H1 (cell line): Measurements from ENCODE around the gene TTC8. TPM values are rescaled to one million over a fixed set of nuclear protein-coding genes. Genes with fewer than 3 reads are reported as not detected.

Experiments used
- CTCF ChIA-PET: fragments of 300-600 bp; sonication (Branson Sonifier 250); formaldehyde crosslinking; loops from one replicate; lab custom pipeline; 2021; ENCODE audit not compliant: partially characterized antibody; lab: Charles Lee
- POLR2A ChIA-PET: fragments of 300-600 bp; sonication (Branson Sonifier 250); formaldehyde crosslinking; loops from one replicate; lab custom pipeline; 2021; ENCODE audit warnings: inconsistent platforms; ENCODE audit not compliant: partially characterized antibody; lab: Charles Lee
- DNase-seq, 2 experiments: peaks; one replicate each; pipeline versions ENCODE4 v3.0.0 to v3.0.0-alpha.2; 2010 to 2022; ENCODE audit warnings: low spot score in 2 of 2, low read depth in 1 of 2, mixed read lengths in 1 of 2
- FAIRE-seq: peaks from 2 replicates; lab custom pipeline; 2011; peaks lifted over from hg19 to GRCh38; lab: Jason Lieb, UNC
- H2AFZ ChIP-seq: 2 replicates; pipeline ENCODE4 v1.8.1; 2012; ENCODE audit warnings: low read length, inconsistent platforms
- H2AK5ac ChIP-seq: 2 replicates; pipeline ENCODE4 v1.6.1; 2013; ENCODE audit warnings: low read depth, low read length
- H2BK120ac ChIP-seq: replicated peaks from 2 replicates; pipeline ENCODE3; 2013; ENCODE audit warnings: low read depth, low read length, inconsistent platforms
- H2BK12ac ChIP-seq: 2 replicates; pipeline ENCODE4 v1.6.1; 2013; ENCODE audit warnings: low read depth, low read length
- H2BK15ac ChIP-seq: 2 replicates; pipeline ENCODE4 v1.6.1; 2013; ENCODE audit warnings: low read length
- H2BK20ac ChIP-seq: 2 replicates; pipeline ENCODE4 v1.6.1; 2013; ENCODE audit warnings: low read length
- H2BK5ac ChIP-seq: 2 replicates; pipeline ENCODE4 v1.6.1; 2013; ENCODE audit warnings: low read depth, low read length
- H3K14ac ChIP-seq: 2 replicates; pipeline ENCODE4 v1.6.1; 2013; ENCODE audit warnings: inconsistent platforms; ENCODE audit not compliant: insufficient read length
- H3K18ac ChIP-seq: 2 replicates; pipeline ENCODE4 v1.6.1; 2013; ENCODE audit warnings: low read length; ENCODE audit errors: extremely low read depth
- H3K23ac ChIP-seq: 2 replicates; pipeline ENCODE4 v1.6.1; 2013; ENCODE audit warnings: inconsistent platforms; ENCODE audit not compliant: insufficient read length
- H3K23me2 ChIP-seq: 2 replicates; pipeline ENCODE4 v1.6.1; 2013; ENCODE audit warnings: low read depth, low read length
- H3K27ac ChIP-seq: 2 replicates; pipeline ENCODE4 v1.6.1; 2011; ENCODE audit warnings: low read depth, low read length, inconsistent platforms
- H3K27me3 ChIP-seq, 4 experiments: replicated peaks in 1 of 4; 1 replicate in 1 of 4; 2 replicates in 3 of 4; pipeline versions ENCODE4 v1.6.1 to v1.8.1; 2011 to 2013; ENCODE audit warnings: low read length in 3 of 4, mild to moderate bottlenecking in 3 of 4, inconsistent platforms in 2 of 4, mixed read lengths in 2 of 4, moderate library complexity in 1 of 4; ENCODE audit not compliant: control insufficient read depth in 3 of 4, insufficient read depth in 3 of 4; ENCODE audit errors: extremely low read depth in 1 of 4
- H3K36me3 ChIP-seq, 4 experiments: 2 replicates each; pipeline versions ENCODE4 v1.6.1 to v1.8.1; 2011 to 2013; ENCODE audit warnings: mild to moderate bottlenecking in 4 of 4, low read length in 3 of 4, moderate library complexity in 2 of 4, control low read depth in 1 of 4, inconsistent platforms in 1 of 4; ENCODE audit not compliant: insufficient read depth in 4 of 4, control insufficient read depth in 2 of 4
- H3K4ac ChIP-seq: replicated peaks from 2 replicates; pipeline ENCODE3; 2013; ENCODE audit warnings: low read length, low read depth, mixed read lengths, inconsistent platforms; ENCODE audit not compliant: insufficient read length
- H3K4me1 ChIP-seq, 4 experiments: replicated peaks in 1 of 4; 1 replicate in 1 of 4; 2 replicates in 3 of 4; pipeline versions ENCODE4 v1.6.1 to v1.8.1; 2011 to 2013; ENCODE audit warnings: low read length in 3 of 4, inconsistent platforms in 2 of 4, mixed read lengths in 1 of 4; ENCODE audit not compliant: insufficient read depth in 4 of 4, control insufficient read depth in 3 of 4
- H3K4me2 ChIP-seq, 2 experiments: 2 replicates each; pipeline versions ENCODE4 v1.6.1 to v1.8.1; 2011 to 2013; ENCODE audit warnings: low read depth in 2 of 2, low read length in 2 of 2, control low read depth in 1 of 2, inconsistent platforms in 1 of 2, mild to moderate bottlenecking in 1 of 2; ENCODE audit not compliant: insufficient read depth in 1 of 2
- H3K4me3 ChIP-seq, 4 experiments: fragments of 200-600, 300-600 bp in 1 of 4; sonication (generic), shearing (Covaris generic), sonication (Bioruptor Twin) in 1 of 4; 2 replicates each; pipeline versions ENCODE4 v1.5.1 to v1.8.1; 2011 to 2016; ENCODE audit warnings: low read length in 4 of 4, low read depth in 3 of 4, control low read depth in 2 of 4, inconsistent platforms in 2 of 4, mild to moderate bottlenecking in 2 of 4, mixed read lengths in 1 of 4, moderate library complexity in 1 of 4; ENCODE audit not compliant: insufficient read depth in 2 of 4; ENCODE audit errors: extremely low read depth in 1 of 4
- H3K56ac ChIP-seq: replicated peaks from 2 replicates; pipeline ENCODE3; 2013; ENCODE audit warnings: low read depth, mild to moderate bottlenecking, mixed read lengths, low read length, inconsistent platforms; ENCODE audit not compliant: insufficient read length
- H3K79me1 ChIP-seq: 2 replicates; pipeline ENCODE4 v1.6.1; 2013; ENCODE audit warnings: low read depth, low read length, control low read depth
- H3K79me2 ChIP-seq, 2 experiments: 2 replicates each; pipeline versions ENCODE4 v1.6.1 to v1.8.1; 2012 to 2013; ENCODE audit warnings: low read length in 2 of 2, mild to moderate bottlenecking in 2 of 2, inconsistent platforms in 1 of 2; ENCODE audit not compliant: insufficient read depth in 2 of 2, control insufficient read depth in 1 of 2
- H3K9ac ChIP-seq, 4 experiments: replicated peaks in 1 of 4; 1 replicate in 1 of 4; 2 replicates in 3 of 4; pipeline versions ENCODE4 v1.6.1 to v1.8.1; 2011 to 2013; ENCODE audit warnings: low read depth in 3 of 4, low read length in 3 of 4, control low read depth in 2 of 4, mild to moderate bottlenecking in 2 of 4, moderate library complexity in 2 of 4, inconsistent platforms in 1 of 4; ENCODE audit errors: extremely low read depth in 1 of 4
- H3K9me3 ChIP-seq, 2 experiments: 2 replicates each; pipeline versions ENCODE4 v1.6.1 to v1.8.1; 2012 to 2013; ENCODE audit warnings: mild to moderate bottlenecking in 2 of 2, moderate library complexity in 2 of 2, control low read depth in 1 of 2, inconsistent platforms in 1 of 2, low read depth in 1 of 2, low read length in 1 of 2, mixed read lengths in 1 of 2; ENCODE audit not compliant: insufficient read depth in 2 of 2
- H4K20me1 ChIP-seq, 2 experiments: replicated peaks in 1 of 2; 2 replicates each; pipeline versions ENCODE3 to v1.8.1; 2011 to 2013; ENCODE audit warnings: inconsistent platforms in 2 of 2, low read length in 2 of 2, mild to moderate bottlenecking in 1 of 2; ENCODE audit not compliant: insufficient read depth in 2 of 2, control insufficient read depth in 1 of 2
- H4K5ac ChIP-seq: 2 replicates; pipeline ENCODE4 v1.6.1; 2013; ENCODE audit warnings: low read length, low read depth, mixed read lengths, inconsistent platforms; ENCODE audit not compliant: insufficient read length
- H4K8ac ChIP-seq: 2 replicates; pipeline ENCODE4 v1.8.0; 2013; ENCODE audit warnings: mild to moderate bottlenecking, moderate library complexity, low read length, inconsistent platforms; ENCODE audit not compliant: insufficient read depth; ENCODE audit errors: extremely low read depth
- H4K91ac ChIP-seq: replicated peaks from 2 replicates; pipeline ENCODE3; 2013; ENCODE audit warnings: low read length, mixed read lengths, inconsistent platforms; ENCODE audit not compliant: insufficient read length
- ATF3 ChIP-seq: IDR thresholded peaks from 2 replicates; pipeline ENCODE4 v1.6.1; 2011; ENCODE audit warnings: low read depth, mild to moderate bottlenecking, low read length; ENCODE audit not compliant: insufficient read depth
- BACH1 ChIP-seq: IDR thresholded peaks from 2 replicates; pipeline ENCODE4 v1.6.1; 2012; ENCODE audit warnings: low read length, improper control_type of control experiment
- CREB1 ChIP-seq: IDR thresholded peaks from 2 replicates; pipeline ENCODE4 v1.6.1; 2012; ENCODE audit warnings: inconsistent platforms
- EZH2 ChIP-seq: fragments of 200-600 bp; sonication (generic); IDR thresholded peaks from 2 replicates; pipeline ENCODE4 v1.7.1; 2012; ENCODE audit warnings: low read depth, mild to moderate bottlenecking, moderate library complexity, low read length, inconsistent platforms; ENCODE audit not compliant: severe bottlenecking
- HDAC6 ChIP-seq: IDR thresholded peaks from one replicate; pipeline ENCODE4 v1.7.1; 2012; ENCODE audit warnings: low read depth, mild to moderate bottlenecking, inconsistent platforms, low read length, moderate library complexity
- NANOG ChIP-seq: IDR thresholded peaks from 2 replicates; pipeline ENCODE4 v1.6.1; 2011; ENCODE audit warnings: low read length, low read depth, mild to moderate bottlenecking, inconsistent platforms; ENCODE audit not compliant: insufficient read depth, poor library complexity, severe bottlenecking
- POU5F1 ChIP-seq: IDR thresholded peaks from 2 replicates; pipeline ENCODE4 v1.6.1; 2011; ENCODE audit warnings: low read depth, mild to moderate bottlenecking, low read length, moderate library complexity
- RBBP5 ChIP-seq: IDR thresholded peaks from 2 replicates; pipeline ENCODE4 v1.7.1; 2012; ENCODE audit warnings: low read depth, mild to moderate bottlenecking, inconsistent platforms, low read length, moderate library complexity, borderline replicate concordance
- SIN3A ChIP-seq, 2 experiments: IDR thresholded peaks in 1 of 2; conservative IDR thresholded peaks in 1 of 2; 2 replicates each; pipeline ENCODE4 v1.6.1; 2011 to 2012; ENCODE audit warnings: low read length in 2 of 2, improper control_type of control experiment in 1 of 2, low read depth in 1 of 2, mild to moderate bottlenecking in 1 of 2
- SP1 ChIP-seq: IDR thresholded peaks from 2 replicates; pipeline ENCODE4 v1.6.1; 2011; ENCODE audit warnings: low read depth, low read length
- TAF1 ChIP-seq: IDR thresholded peaks from 2 replicates; pipeline ENCODE4 v1.6.1; 2011; ENCODE audit warnings: mild to moderate bottlenecking, low read depth, low read length
- TEAD4 ChIP-seq: IDR thresholded peaks from 2 replicates; pipeline ENCODE4 v1.6.1; 2012; ENCODE audit warnings: low read depth, low read length, inconsistent platforms, mixed read lengths
- WGBS, 2 experiments: shearing (Covaris generic) in 1 of 2; methylation state at CpG; one replicate each; pipeline versions ENCODE4 v1.1.6 to v1.1.7; 2013 to 2015; ENCODE audit warnings: low lambda C conversion rate in 2 of 2, mixed read lengths in 2 of 2, inconsistent platforms in 1 of 2, low coverage in 1 of 2, missing lambda C conversion rate in 1 of 2; ENCODE audit not compliant: insufficient replicate concordance in 2 of 2, insufficient coverage in 1 of 2, insufficient read length in 1 of 2; ENCODE audit errors: extremely low coverage in 1 of 2, missing lambda C conversion rate in 1 of 2; 5-methylcytosine and 5-hydroxymethylcytosine counted together
- polyA plus RNA-seq, 7 experiments: library from polyadenylated mRNA; depleted of rRNA in 3 of 7; stranded (reverse) in 5 of 7; unstranded in 2 of 7; fragments of >200 nt in 5 of 7; fragments of 200-250 nt in 2 of 7; gene quantifications; 1 replicate in 5 of 7; 2 replicates in 1 of 7; 4 replicates in 1 of 7; pipeline versions ENCODE4 v1.2.1 to v1.2.3, GENCODE V29; 2011 to 2013; ENCODE audit warnings: missing spikeins in 2 of 7, mixed read lengths in 2 of 7
- total RNA-seq: library from RNA; stranded (reverse); fragmentation: NEBNext Ultra II Directional; extraction: Animal tissue kit (Norgen Biotek cat#: 25700); gene quantifications from 2 replicates; pipeline ENCODE4 v1.2.1, GENCODE V29; 2021
- TF ChIP-seq, protein P1 (sequence below): IDR thresholded peaks from 2 replicates; pipeline ENCODE4 v1.6.1; 2012; ENCODE audit warnings: inconsistent platforms

Gene TTC8
- total and polyA plus RNA-seq, 2 of the 8 experiments (the other 6 are each of a cell fraction or from before 2014, with no cell fraction given): 13.1 to 13.5 TPM

GRCh38 chr14:88815980-88816379 is 8.5 kb upstream of the TTC8 start:
- no peak overlapping the region for H4K8ac ChIP-seq
- no peak overlapping the region for H2BK120ac ChIP-seq
- no peak overlapping the region for H2AFZ ChIP-seq
- DNase-seq (no peak), FAIRE-seq (no peak)
- H3K36me3 ChIP-seq: no peaks in the 10 kb centered on the region
- no peak overlapping the region for H2BK15ac ChIP-seq
- ChIA-PET CTCF (no interaction called here), POLR2A (no interaction called here)
- no peaks in the 10 kb centered on the region for H3K9me3 ChIP-seq
- H4K5ac ChIP-seq: no peak overlapping the region
- no peak overlapping the region for H2BK20ac ChIP-seq
- H3K4me2 ChIP-seq: no peak overlapping the region
- H3K23ac ChIP-seq: no peak overlapping the region
- no peak overlapping the region for H3K27ac ChIP-seq
- H2AK5ac ChIP-seq: no peak overlapping the region
- H3K4me3 ChIP-seq: no peak overlapping the region
- no peak overlapping the region for H2BK5ac ChIP-seq
- no peak overlapping the region for H3K56ac ChIP-seq
- 84% methylated on average over 4 of the region's 4 CpGs; no CpG with 5 or more reads in 1 of the 2 experiments for WGBS, 2 experiments
- no peaks in the 10 kb centered on the region for H3K23me2 ChIP-seq
- no peaks in the 10 kb centered on the region for H4K20me1 ChIP-seq
- H4K91ac ChIP-seq: no peak overlapping the region
- H3K27me3 ChIP-seq: no peaks in the 10 kb centered on the region
- no peaks in the 10 kb centered on the region for H3K4me1 ChIP-seq
- H3K18ac ChIP-seq: no peak overlapping the region
- no peak overlapping the region for H3K14ac ChIP-seq
- no peaks in the 10 kb centered on the region for H3K79me1 ChIP-seq
- no peak overlapping the region for H3K9ac ChIP-seq
- TF ChIP-seq EZH2 (no peak), SP1 (no peak), POU5F1 (no peak), BACH1 (no peak), CREB1 (no peak), TAF1 (no peak), RBBP5 (no peak), ATF3 (no peak), NANOG (no peak), TEAD4 (no peak), SIN3A (conservative IDR thresholded peaks at IDR 0.05 in 1 of 2, IDR thresholded peaks at IDR 0.05 in 1 of 2; ENCODE audit: low read depth in 1 of 2, low read length in 2 of 2) (no peak), HDAC6 (no peak)
- TF ChIP-seq, protein P1, sequence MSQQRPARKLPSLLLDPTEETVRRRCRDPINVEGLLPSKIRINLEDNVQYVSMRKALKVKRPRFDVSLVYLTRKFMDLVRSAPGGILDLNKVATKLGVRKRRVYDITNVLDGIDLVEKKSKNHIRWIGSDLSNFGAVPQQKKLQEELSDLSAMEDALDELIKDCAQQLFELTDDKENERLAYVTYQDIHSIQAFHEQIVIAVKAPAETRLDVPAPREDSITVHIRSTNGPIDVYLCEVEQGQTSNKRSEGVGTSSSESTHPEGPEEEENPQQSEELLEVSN: no peak
- no peaks in the 10 kb centered on the region for H3K79me2 ChIP-seq
- H2BK12ac ChIP-seq: no peak overlapping the region
- H3K4ac ChIP-seq: no peak overlapping the region
